Head of caudate nucleus (tissue), 42 donors: ENCODE measurements around the gene CD79A.
"Not testable (repeated sequence)": the region's sequence is repeated elsewhere in the genome, so short reads cannot be mapped to it uniquely, and the experiment has no call there.

Experiments
- DNase-seq, 42 donors: peaks; one replicate each; pipeline versions ENCODE4 v3.0.0 to v3.0.0-alpha.2; 2020 to 2021; ENCODE audit warnings: mixed read lengths in 7 of 42
- intact Hi-C: fragments of 100-400 bp; cut with DNase I; formaldehyde crosslinking; loops from one replicate; pipeline ENCODE4 v1.15.0; 2022

Gene CD79A

DNA sequence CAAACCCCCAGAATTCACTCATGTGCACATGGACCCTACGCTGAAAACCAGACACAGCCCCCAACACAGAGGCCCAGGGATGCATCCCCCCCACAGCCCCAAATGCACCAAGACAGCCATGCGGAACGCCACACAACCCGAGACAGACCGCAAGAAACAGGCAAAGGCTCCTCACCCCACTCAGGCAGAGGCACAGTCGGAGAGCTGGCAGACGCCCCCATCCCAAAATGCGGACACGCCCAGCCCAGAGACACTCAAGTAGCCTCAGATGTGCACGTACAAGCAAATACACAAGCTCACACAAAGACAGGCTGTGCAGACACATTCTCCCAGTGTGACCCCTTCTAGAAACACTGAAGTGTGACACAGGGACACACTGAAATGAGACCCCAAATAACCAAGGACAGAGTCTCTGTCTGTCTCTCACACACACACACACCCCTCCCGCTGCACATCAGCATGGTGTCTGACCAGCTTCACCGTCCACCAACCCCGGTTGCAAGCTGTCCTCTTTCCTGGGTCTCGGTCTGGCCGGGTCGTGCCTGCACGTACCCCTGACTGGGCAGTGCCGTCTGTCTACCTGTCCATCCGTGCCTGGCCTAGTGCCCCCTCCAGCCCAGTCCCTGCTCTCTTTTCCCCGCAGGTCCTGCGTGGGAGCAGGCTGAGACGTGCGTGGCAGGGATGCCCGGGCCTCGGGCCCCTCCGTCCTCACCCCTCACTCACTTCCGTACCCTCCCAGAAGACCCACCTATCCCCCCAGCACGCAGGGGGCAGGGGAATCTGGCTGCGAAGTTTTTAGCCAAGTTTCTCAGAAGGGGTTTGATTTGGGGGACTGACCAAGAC lies 35.0 kb downstream of the CD79A start:
- DNase-seq = no peak
- intact Hi-C loops = no loop called here

DNA sequence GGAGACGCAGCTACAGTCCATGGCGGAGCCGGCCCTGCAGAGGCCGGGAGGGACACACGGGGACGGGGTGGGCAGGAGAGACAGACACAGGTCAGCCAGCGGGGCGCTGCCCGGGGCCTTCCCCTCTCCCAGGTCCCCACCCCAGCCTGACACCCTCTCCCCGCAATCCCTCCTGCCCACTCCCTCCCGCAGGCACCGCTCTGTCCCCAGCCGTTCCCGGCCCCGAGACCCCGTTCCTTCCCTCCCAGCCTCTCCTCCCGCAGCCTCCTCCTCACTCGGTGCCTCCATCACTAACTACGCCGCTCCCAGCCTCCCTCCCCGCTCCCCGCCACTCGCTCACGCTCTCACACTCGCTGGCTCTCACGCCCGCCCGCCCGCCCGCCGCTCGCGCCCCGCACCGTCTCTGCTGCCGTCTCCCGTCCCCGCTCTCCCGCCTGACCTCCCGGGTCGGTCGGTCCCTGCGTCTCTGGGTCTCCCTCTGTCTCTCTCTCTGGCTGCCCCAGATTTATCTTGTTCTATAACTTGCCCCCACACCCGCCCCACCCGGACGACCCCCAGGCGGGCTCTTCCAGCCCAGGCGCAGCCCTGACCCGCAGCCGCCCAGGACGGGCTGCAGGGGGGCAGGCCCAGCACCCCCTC lies 35.9 kb downstream of the CD79A start:
- peak in 2 of 42 donors; percentile 4 to 13 for DNase-seq
- intact Hi-C loops = no loop called here

DNA sequence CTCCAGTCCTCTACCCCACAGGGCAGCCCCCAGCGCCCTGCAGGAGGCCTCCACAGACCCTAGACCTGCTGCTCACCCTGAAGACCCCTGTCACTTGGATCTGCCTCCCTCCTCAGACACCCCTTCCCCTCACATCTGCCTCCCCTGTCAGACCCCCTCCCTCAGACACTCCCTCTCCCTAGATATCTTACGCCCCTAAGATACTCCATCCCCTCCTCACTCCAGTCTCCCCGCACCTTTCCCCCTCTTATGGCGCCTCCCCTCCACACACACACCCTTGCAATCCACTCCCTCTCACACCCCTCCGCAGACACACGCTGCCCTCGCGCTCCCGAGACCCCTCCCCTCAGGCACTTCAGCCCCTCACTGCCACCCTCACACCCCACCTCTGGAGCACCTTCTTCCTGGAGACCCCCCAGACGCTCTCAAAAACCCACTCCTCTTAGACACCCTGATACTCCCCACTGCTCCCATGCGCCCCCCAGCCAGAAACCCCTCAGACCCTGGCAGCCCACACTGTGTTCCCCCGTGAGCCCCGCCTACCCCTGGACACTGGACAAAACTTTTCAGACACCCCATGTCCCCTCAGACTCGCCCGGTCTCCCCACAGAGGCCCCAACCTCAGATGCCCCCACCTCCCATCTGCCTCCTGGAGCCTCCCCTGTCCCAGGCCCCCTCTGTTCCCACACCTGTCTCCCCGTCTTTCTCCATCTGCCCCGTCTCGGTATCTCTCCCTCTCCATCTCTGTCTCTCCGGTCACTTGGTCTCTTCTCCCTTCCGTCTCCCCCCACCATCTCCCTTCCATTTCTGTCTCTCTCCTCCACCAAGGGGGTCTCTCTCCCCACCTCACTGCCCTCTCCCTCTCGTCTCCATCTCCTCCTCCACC lies 36.7 kb downstream of the CD79A start:
- DNase-seq = no peak
- intact Hi-C loops = no loop called here

DNA sequence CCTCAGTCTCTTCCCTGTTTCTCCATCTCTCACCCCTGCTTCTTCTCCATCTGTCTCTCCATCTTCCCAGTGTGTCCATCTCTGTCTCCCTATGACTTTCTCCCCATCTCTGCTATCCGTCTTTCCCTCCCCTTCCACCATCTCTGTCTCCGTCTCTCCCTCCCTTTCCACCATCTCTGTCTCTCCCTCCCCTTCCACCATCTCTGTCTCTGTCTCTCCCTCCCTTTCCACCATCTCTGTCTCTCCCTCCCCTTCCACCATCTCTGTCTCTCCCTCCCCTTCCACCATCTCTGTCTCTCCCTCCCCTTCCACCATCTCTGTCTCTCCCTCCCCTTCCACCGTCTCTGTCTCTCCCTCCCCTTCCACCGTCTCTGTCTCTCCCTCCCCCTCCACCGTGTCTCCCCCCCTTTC lies 37.4 kb downstream of the CD79A start:
- intact Hi-C loops, DNase-seq: not testable (repeated sequence)

DNA sequence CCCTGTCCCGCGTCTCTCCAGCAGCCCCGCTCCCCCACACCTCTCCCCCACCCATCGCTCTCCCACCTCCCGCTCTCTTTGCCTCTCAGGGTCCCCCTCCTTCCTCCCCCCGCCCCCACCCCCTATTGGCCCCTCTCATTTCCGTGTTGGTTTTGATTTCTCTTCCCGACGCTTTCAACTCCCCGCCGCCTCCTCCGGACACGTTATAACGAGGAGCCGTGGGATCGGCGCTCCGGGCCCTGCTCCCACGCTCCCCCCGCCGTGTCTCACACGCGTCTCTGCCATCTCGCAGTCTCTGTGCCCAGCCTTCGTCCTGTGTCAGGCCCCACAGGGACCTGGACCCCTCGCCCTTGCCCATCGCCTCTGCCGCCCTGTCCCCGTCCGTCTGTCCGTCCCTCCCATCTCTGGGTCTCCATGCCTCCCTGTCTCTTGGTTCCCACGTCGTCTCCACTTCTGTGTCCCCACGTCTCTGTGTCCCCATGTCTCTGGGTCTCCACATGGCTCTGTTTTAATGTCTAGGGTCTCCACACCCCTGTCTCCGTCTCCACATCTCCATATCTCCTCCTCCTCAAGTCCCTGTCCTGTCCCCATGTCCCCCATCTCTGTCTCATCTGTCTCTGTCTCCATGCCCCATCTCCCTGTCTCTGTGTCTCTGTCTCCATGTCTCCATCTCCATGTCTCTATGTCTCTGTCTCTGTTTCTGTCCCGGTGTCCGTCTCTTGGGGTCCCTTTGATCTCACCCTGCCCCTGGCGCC lies 38.1 kb downstream of the CD79A start:
- intact Hi-C loops = no loop called here
- no peak for DNase-seq

DNA sequence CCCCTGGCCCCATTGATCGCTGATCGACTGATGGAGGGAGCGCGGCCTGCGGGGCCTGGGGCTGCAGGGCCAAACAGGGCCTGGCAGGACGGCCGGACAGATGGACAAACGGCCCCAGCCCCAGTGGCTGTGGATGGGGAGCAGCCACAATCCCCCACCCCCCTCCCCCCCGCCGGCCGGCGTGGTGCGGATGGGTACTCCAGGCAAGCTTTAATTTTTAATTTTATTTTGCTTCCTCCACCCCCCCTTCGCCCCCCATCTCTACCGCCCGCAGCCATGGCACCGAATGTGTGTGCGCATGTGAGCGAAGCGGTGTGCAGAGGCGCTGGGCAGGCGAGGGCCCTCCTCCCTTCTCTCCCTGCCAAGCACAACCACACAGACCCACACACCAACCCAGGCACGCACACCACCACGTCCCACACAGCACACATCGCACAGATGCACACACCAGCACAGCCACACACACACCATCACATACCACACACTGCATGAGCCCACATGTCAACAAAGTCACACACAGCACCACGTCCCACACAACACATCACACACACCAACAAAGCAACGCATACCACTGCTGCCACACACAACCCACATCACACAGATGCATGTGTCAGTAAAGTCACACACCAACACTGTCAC lies 38.8 kb downstream of the CD79A start:
- DNase-seq = no peak
- intact Hi-C loops = no loop called here

DNA sequence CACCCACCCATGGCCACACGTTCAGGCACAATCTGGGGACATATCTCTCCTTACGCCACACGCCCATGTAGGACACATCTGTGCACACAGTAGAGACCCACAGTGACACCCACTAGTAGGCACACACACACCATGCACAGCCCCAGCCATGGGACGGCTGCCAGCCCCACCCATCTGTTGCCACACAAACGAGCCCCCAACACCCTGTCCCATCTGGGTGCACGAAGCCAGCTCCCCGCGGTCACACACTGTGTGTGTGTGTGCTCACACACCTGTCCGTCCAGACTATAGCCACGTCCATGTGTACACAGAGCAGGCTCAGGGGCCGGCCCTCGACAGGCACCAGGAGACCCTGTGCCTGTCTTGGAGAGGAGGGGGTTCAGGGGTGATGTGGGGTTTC lies 40.6 kb downstream of the CD79A start:
- intact Hi-C loops = no loop called here
- DNase-seq = no peak

DNA sequence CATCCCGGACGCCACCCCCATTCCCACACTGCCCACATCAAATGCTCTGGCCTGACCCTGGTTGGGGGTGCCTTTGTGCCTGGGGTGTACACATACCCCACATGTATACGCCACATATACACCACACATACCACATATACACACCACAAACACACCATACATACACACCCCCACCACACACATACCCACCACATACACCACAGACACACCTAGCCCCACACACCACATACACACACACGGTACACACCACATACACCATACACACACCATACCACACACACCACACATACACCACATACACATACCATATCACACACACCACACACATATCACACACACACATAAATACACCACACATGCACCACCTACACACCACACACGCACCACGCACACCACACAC lies 41.0 kb downstream of the CD79A start:
- DNase-seq = no peak
- intact Hi-C loops = no loop called here

DNA sequence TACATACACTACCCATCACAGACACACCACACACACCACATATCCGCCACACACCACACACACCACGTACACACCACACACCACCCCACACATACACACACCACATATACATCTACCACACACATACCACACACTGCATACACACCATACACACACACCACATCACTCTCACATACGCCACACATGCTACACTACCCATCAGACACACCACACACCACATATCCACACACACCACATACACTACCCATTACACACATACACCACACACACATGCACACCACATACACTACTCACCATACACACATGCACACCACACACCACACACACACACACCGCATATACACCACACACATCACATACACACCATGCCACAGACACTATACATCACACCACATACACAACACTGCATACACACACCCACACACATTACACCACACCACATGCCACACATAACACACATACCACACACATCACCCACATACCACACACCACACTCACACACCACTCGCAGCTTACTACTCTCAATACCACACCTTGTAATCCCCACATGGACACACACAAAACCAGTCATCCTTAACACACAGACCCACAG lies 41.7 kb downstream of the CD79A start:
- no peak for DNase-seq
- intact Hi-C loops = no loop called here

DNA sequence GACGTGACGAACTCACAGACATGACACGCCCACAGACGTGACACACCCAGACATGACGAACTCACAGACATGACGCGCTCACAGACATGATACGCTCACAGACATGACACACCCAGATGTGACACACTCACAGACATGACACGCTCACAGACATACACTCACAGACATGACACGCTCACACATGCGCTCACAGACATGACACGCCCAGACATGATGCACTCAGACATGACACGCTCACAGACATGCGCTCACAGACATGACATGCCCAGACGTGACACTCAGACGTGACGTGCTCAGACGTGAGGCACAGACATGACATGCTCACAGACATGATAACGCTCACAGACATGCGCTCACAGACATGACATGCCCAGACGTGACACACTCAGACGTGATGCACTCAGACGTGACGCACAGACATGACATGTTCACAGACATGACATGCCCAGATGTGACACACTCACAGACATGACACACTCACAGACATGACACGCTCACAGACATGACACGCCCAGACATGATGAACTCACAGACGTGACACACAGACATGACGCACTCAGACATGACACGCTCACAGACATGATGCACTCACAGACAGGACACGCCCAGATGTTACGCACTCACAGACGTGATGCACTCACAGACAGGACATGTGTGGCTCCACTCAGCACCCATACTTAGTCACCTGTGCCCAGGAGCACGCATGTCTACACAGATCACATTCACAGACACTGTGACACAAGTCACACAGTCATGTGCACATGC lies 43.1 kb downstream of the CD79A start:
- intact Hi-C loops = no loop called here
- no peak for DNase-seq

DNA sequence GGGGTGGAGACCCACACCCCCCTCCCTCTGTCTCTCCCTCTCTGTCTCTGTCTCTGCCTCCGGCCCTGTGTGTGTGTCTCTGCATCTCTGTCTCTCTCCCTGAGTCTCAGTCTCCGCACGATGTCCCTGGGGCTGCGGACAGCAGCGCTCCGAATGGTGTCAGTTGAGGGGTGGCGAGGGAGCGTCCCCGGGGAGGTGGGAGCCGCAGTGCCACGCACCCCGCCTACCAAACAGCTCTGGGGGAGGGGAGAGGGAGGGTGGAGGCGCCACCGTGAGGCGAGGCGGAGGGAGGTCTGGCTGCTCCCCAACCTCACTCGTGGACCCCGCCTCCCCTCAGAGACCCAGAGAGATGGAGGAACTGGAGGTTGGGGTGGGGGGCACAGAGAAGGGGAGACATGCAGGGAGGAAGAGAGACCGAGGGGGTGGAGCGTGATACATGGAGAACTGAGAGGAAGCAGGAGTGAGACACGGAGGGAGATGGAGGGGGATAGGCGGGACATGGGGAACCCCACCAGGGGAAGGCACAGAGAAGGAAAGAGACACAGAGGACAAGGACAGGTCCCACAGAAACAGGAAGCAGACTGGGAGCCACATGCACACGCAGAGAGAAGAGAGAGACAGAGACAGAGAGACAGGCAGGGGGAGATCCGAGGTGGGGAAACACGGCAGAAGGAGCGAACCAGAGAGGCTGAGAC lies 44.0 kb downstream of the CD79A start:
- no peak for DNase-seq
- intact Hi-C loops = no loop called here

DNA sequence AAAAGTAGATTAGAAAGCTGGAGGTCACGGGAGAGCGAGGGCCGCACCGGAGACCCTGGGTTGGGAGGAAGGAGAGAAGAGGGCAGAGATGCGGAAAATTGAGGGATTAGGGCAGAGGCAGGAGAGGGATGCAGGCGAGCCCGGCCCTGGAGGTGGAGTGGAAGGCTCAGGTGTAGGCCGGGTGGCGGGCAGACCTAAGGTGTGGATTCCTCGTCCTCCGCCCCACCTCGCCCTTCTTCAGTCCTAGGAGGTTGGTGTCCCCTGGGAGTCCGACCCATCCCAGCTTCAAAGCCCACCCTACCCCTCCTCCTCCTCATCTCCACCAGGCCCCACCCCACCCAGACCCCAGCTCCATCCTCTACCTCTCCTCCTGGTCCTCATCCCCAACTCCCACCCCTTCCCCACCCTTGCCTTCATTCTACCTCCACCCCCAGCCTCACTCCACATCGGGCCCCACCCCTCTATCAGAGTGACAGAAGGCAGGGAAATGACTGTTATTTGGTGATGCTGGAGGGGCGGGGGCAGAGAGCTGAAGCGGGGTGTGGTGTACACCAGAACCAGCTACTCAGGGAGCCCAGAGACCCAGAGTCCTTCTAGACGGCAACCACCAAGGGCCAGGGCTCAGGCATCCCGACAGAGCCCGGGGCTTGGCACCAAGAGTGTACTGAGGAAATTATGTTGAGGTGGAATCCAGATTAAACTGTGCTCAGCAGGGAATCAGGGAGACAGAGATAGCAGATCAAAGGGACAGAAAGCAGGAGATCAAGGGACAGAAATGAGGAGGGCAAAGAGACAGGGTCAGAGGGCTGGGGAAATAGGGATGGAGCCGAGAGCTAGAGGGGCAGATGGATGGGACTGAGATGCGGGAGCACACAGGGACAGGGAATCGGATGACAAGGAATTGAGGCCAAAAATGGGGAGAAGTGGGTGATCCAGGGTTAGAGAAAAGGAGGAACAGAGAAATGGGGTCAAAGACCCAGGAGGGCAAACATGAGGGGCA lies 44.8 kb downstream of the CD79A start:
- no peak for DNase-seq
- intact Hi-C loops = no loop called here

DNA sequence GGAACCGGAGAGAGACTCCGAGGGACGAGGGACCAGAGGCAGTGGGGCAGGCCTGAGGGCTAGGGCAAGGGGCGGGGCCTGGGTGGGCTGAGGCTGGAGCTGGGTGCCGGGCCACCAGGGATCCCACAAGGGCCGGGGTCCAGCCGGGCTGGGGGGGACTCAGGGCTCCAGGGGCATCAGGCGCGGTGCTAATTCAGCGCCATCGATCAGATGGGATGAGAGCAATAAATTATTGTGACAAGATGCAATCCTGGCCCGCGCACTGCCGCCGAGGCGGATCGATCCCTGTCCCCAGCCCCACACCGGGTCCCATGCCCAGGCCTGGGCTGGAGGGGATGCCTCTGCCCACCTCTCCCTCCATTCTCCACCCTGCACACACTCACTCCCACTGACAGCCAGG lies 45.5 kb downstream of the CD79A start:
- intact Hi-C loops = no loop called here
- DNase-seq = no peak

DNA sequence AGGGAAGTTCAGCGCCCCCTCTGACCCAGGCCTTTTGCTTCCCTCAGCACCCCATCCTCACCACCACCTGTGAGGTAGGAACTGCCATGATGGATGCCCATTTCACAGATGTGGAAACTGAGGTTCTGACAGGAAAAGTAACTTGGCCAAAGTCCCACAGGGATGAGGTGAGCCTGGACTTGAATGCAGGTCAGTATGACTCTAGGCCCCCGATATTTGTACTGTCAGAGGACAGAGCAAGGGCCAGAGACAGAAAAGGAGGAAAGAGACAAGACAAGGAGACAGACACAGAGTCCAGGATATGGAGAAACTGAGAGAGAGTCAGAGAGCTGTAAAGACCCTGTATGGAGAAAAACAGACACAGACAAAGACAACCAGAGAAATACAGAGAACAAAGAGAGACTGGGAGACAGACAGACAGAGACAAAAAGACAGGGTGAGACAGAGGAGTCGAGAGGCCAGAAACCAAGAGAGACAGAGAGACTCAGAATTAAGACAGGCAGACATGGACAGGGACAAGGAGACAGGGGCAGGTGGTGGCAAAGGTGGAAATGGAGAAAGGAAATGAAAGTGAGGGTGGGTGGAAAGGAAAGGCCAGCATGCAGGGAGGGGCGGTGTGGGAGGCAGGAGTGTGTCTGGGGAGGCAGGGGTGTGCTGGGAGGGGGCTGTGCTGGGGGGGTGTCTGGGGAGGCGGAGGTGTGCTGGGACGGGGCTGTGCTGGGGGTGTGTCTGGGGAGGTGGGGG lies 46.1 kb downstream of the CD79A start:
- intact Hi-C loops = no loop called here
- DNase-seq = no peak
